IMR-90 (cell line): ENCODE results near the gene MARCHF9. TPM values are rescaled to one million over a fixed set of nuclear protein-coding genes. Genes with fewer than 3 reads are reported as not detected.
A peak's percentile ranks its signal among the peaks of the same experiment; 100 is the strongest.

Source experiments
- ATAC-seq: fragments of 200-7000 bp; cut with Tn5 transposase; 2 replicates; pipeline ENCODE4 v1.9.1; 2020; ENCODE audit warnings: low read depth, mild to moderate bottlenecking, moderate library complexity
- BruUV-seq: library from RNA; stranded (reverse); fragments of 400-500 nt; replicated peaks from 2 replicates; lab custom pipeline; 2021; lab: Mats Ljungman, UMichigan
- CTCF ChIA-PET: fragments of 300-600 bp; formaldehyde crosslinking; extraction: SDS; loops from one replicate; lab custom pipeline; 2021; ENCODE audit warnings: antibody characterized with exemption; lab: Yijun Ruan, JAX
- POLR2A ChIA-PET: fragments of 300-600 bp; sonication (Branson Sonifier 250); formaldehyde crosslinking; loops from one replicate; lab custom pipeline; 2022; ENCODE audit warnings: antibody characterized with exemption; ENCODE audit not compliant: unreplicated experiment; lab: Charles Lee
- DNase-seq: peaks from one replicate; pipeline ENCODE4 v3.0.0; 2013
- H2AFZ ChIP-seq: replicated peaks from 2 replicates; pipeline ENCODE3; 2013; ENCODE audit warnings: low read length, mild to moderate bottlenecking; ENCODE audit not compliant: poor library complexity
- H2AK5ac ChIP-seq: 2 replicates; pipeline ENCODE4 v1.6.1; 2013; ENCODE audit warnings: low read depth, low read length, inconsistent platforms
- H2AK9ac ChIP-seq: replicated peaks from 2 replicates; pipeline ENCODE3; 2013; ENCODE audit warnings: mild to moderate bottlenecking, low read depth, low read length, moderate library complexity; ENCODE audit not compliant: poor library complexity
- H2BK120ac ChIP-seq: 2 replicates; pipeline ENCODE4 v1.6.1; 2013; ENCODE audit warnings: low read depth, low read length, inconsistent platforms
- H2BK15ac ChIP-seq: 3 replicates; pipeline ENCODE4 v1.6.1; 2013; ENCODE audit warnings: low read depth, low read length, inconsistent platforms
- H2BK20ac ChIP-seq: 2 replicates; pipeline ENCODE4 v1.6.1; 2013; ENCODE audit warnings: low read depth, mild to moderate bottlenecking, inconsistent platforms, low read length, moderate library complexity
- H2BK5ac ChIP-seq: 2 replicates; pipeline ENCODE4 v1.6.1; 2013; ENCODE audit warnings: mild to moderate bottlenecking, low read depth, low read length, inconsistent platforms; ENCODE audit not compliant: poor library complexity, severe bottlenecking
- H3K14ac ChIP-seq: replicated peaks from 2 replicates; pipeline ENCODE4 v1.6.1; 2013; ENCODE audit warnings: low read depth, low read length, inconsistent platforms
- H3K18ac ChIP-seq: 2 replicates; pipeline ENCODE4 v1.6.1; 2013; ENCODE audit warnings: low read depth, low read length, control low read depth
- H3K23ac ChIP-seq: 2 replicates; pipeline ENCODE4 v1.6.1; 2013; ENCODE audit warnings: low read depth, low read length, inconsistent platforms
- H3K27ac ChIP-seq: 2 replicates; pipeline ENCODE4 v1.5.1; 2013; ENCODE audit warnings: mild to moderate bottlenecking, control low read depth, low read length; ENCODE audit not compliant: insufficient read depth
- H3K27me3 ChIP-seq: 2 replicates; pipeline ENCODE4 v1.6.1; 2013; ENCODE audit warnings: low read length; ENCODE audit not compliant: control insufficient read depth, insufficient read depth
- H3K36me3 ChIP-seq: 2 replicates; pipeline ENCODE4 v1.6.1; 2013; ENCODE audit warnings: low read length, mixed read lengths; ENCODE audit not compliant: control insufficient read depth, insufficient read depth
- H3K4ac ChIP-seq: 2 replicates; pipeline ENCODE4 v1.6.1; 2013; ENCODE audit warnings: low read depth, low read length, inconsistent platforms
- H3K4me1 ChIP-seq: 2 replicates; pipeline ENCODE4 v1.6.1; 2013; ENCODE audit warnings: low read length, mixed read lengths; ENCODE audit not compliant: control insufficient read depth, insufficient read depth
- H3K4me2 ChIP-seq: 2 replicates; pipeline ENCODE4 v1.6.1; 2013; ENCODE audit warnings: low read depth, mild to moderate bottlenecking, control low read depth, low read length, moderate library complexity
- H3K4me3 ChIP-seq: 2 replicates; pipeline ENCODE4 v1.5.1; 2013; ENCODE audit warnings: low read depth, mild to moderate bottlenecking, control low read depth, low read length, moderate library complexity; ENCODE audit not compliant: insufficient read depth
- H3K56ac ChIP-seq: 2 replicates; pipeline ENCODE4 v1.6.1; 2013; ENCODE audit warnings: low read length, inconsistent platforms; ENCODE audit not compliant: insufficient read depth; ENCODE audit errors: extremely low read depth
- H3K79me1 ChIP-seq, 2 experiments: 2 replicates each; pipeline ENCODE4 v1.6.1; 2013; ENCODE audit warnings: low read length in 2 of 2, inconsistent platforms in 1 of 2, low read depth in 1 of 2
- H3K9ac ChIP-seq: 2 replicates; pipeline ENCODE4 v1.6.1; 2013; ENCODE audit warnings: low read depth, low read length, control low read depth
- H3K9me1 ChIP-seq: 2 replicates; pipeline ENCODE4 v1.6.1; 2013; ENCODE audit warnings: low read length, inconsistent platforms; ENCODE audit not compliant: insufficient read depth
- H3K9me3 ChIP-seq: 2 replicates; pipeline ENCODE4 v1.6.1; 2013; ENCODE audit warnings: low read length; ENCODE audit not compliant: control insufficient read depth, insufficient read depth
- H4K20me1 ChIP-seq: 2 replicates; pipeline ENCODE4 v1.6.1; 2013; ENCODE audit warnings: low read length, inconsistent platforms; ENCODE audit not compliant: insufficient read depth
- H4K5ac ChIP-seq: 2 replicates; pipeline ENCODE4 v1.6.1; 2013; ENCODE audit warnings: mild to moderate bottlenecking, low read depth, low read length, control low read depth
- H4K8ac ChIP-seq, 2 experiments: 2 replicates each; pipeline ENCODE4 v1.6.1; 2013; ENCODE audit warnings: low read depth in 2 of 2, low read length in 2 of 2, control low read depth in 1 of 2, inconsistent platforms in 1 of 2
- H4K91ac ChIP-seq: 2 replicates; pipeline ENCODE4 v1.6.1; 2013; ENCODE audit warnings: low read depth, low read length, inconsistent platforms; ENCODE audit not compliant: insufficient read depth
- CEBPB ChIP-seq: IDR thresholded peaks from 2 replicates; pipeline ENCODE4 v1.6.1; 2012; ENCODE audit warnings: low read depth, low read length, improper control_type of control experiment
- CTCF ChIP-seq: conservative IDR thresholded peaks from 2 replicates; pipeline ENCODE4 v1.5.1; 2012; ENCODE audit warnings: mild to moderate bottlenecking, low read depth, low read length, improper control_type of control experiment
- MAFK ChIP-seq: IDR thresholded peaks from 2 replicates; pipeline ENCODE4 v1.6.1; 2012; ENCODE audit warnings: low read depth, low read length, improper control_type of control experiment
- RAD21 ChIP-seq: IDR thresholded peaks from 2 replicates; pipeline ENCODE4 v1.6.1; 2012; ENCODE audit warnings: low read length, improper control_type of control experiment
- RCOR1 ChIP-seq: IDR thresholded peaks from 2 replicates; pipeline ENCODE4 v1.6.1; 2012; ENCODE audit warnings: mild to moderate bottlenecking, low read length, improper control_type of control experiment; ENCODE audit not compliant: insufficient replicate concordance
- WGBS, 2 experiments: methylation state at CpG; one replicate each; pipeline versions ENCODE4 v1.1.5 to v1.1.7; 2013; ENCODE audit warnings: missing lambda C conversion rate in 2 of 2; ENCODE audit not compliant: insufficient read length in 1 of 2; ENCODE audit errors: extremely low coverage in 2 of 2; 5-methylcytosine and 5-hydroxymethylcytosine counted together
- dilution Hi-C: fragments of 300-500 bp; cut with HindIII; formaldehyde crosslinking; loops from one replicate; pipeline ENCODE4 v1.14.3; 2018; ENCODE audit warnings: low sequenced_read_pairs; ENCODE audit not compliant: unreplicated experiment
- in situ Hi-C: fragments of 300-500 bp; cut with MboI; formaldehyde crosslinking; loops from 3 replicates; pipeline ENCODE4 v1.14.3; 2019; ENCODE audit warnings: low sequenced_read_pairs, inconsistent platforms, mixed read lengths
- intact Hi-C: fragments of 100-400 bp; cut with micrococcal nuclease; formaldehyde crosslinking; loops from 2 replicates; pipeline ENCODE4 v1.10.0; 2022
- polyA plus RNA-seq, 3 experiments: library from polyadenylated mRNA; depleted of rRNA; stranded (reverse); fragments of >200 nt; gene quantifications; 2 replicates each; pipeline ENCODE4 v1.2.3, GENCODE V29; 2012; ENCODE audit warnings: low replicate concordance in 1 of 3
- total RNA-seq: library from RNA; depleted of rRNA; stranded (reverse); fragments of >200 nt; gene quantifications from 2 replicates; pipeline ENCODE4 v1.2.3, GENCODE V29; 2012

MARCHF9 gene
- total and polyA plus RNA-seq, 2 of the 4 experiments (the other 2 are of a cell fraction) = 1.1 to 5.4 TPM

GRCh38 chr12:57720606-57721595, 34.0 kb upstream of the MARCHF9 start:
- no peak overlapping the region for H4K91ac ChIP-seq
- in situ Hi-C loops = no loop called here
- H3K9me3 ChIP-seq = no peaks in the 10 kb centered on the region
- H3K36me3 ChIP-seq = peaks cover 43% of the 10 kb centered on the region
- POLR2A ChIA-PET = no interaction called here
- H2BK5ac ChIP-seq = no peak overlapping the region
- no peak overlapping the region for H2AK5ac ChIP-seq
- H3K27me3 ChIP-seq = no peaks in the 10 kb centered on the region; the same call in 1 of the 2 replicates
- intact Hi-C loops = no loop called here
- dilution Hi-C loops = no loop called here
- H3K56ac ChIP-seq = no peak overlapping the region
- no peak overlapping the region for H3K14ac ChIP-seq
- no peak overlapping the region for H3K4ac ChIP-seq
- H4K5ac ChIP-seq = no peak overlapping the region
- H3K18ac ChIP-seq = no peak overlapping the region
- H4K8ac ChIP-seq = no peak overlapping the region
- peaks cover 0 to 2% of the 10 kb centered on the region in 2 experiments; a peak in 1 of 4 replicates for H3K79me1 ChIP-seq
- H2AK9ac ChIP-seq = peak overlapping the region; percentile 45
- no peak overlapping the region for H3K4me3 ChIP-seq
- no peak overlapping the region for H2AFZ ChIP-seq
- no peak for DNase-seq
- no peaks in the 10 kb centered on the region for H4K20me1 ChIP-seq
- no peak overlapping the region for H2BK120ac ChIP-seq
- no peaks in the 10 kb centered on the region for H3K4me1 ChIP-seq
- no peak overlapping the region for H2BK15ac ChIP-seq
- peaks cover 3% of the 10 kb centered on the region; the same call in 1 of the 2 replicates for H3K9me1 ChIP-seq
- H3K4me2 ChIP-seq = no peak overlapping the region
- no peak overlapping the region for H3K27ac ChIP-seq
- ATAC-seq = no peak
- TSS peak; percentile 98 for BruUV-seq
- H3K23ac ChIP-seq = no peak overlapping the region
- 94% methylated on average over 3 of the region's 11 CpGs; no CpG with 5 or more reads in 1 of the 2 experiments for WGBS, 2 experiments
- TF ChIP-seq MAFK = no peak
- no peak for TF ChIP-seq RCOR1
- no peak for TF ChIP-seq CEBPB
- no peak for TF ChIP-seq CTCF
- TF ChIP-seq RAD21 = no peak
- CTCF ChIA-PET = no interaction called here
- no peak overlapping the region for H2BK20ac ChIP-seq
- H3K9ac ChIP-seq = no peak overlapping the region
